Renal cortex interstitium (tissue), 11 donors: ENCODE data around the gene FAM227B. TPM values are rescaled to one million over a fixed set of nuclear protein-coding genes. Genes with fewer than 3 reads are reported as not detected.
A peak's percentile ranks its signal among the peaks of the same experiment; 100 is the strongest.

Source experiments
- DNase-seq, 11 donors: peaks; one replicate each; pipeline ENCODE4 v3.0.0-alpha.2; 2013; ENCODE audit warnings: low read depth in 9 of 11, low spot score in 4 of 11; ENCODE audit errors: extremely low read depth in 1 of 11
- polyA plus RNA-seq, 3 donors: library from polyadenylated mRNA; unstranded; fragments of 120-200 nt; gene quantifications; one replicate each; pipeline ENCODE4 v1.2.1, GENCODE V29; 2013; ENCODE audit not compliant: insufficient read length in 3 of 3

Gene FAM227B
- polyA plus RNA-seq, 3 donors: 14.8 to 18.5 (median 16.1) TPM

DNA sequence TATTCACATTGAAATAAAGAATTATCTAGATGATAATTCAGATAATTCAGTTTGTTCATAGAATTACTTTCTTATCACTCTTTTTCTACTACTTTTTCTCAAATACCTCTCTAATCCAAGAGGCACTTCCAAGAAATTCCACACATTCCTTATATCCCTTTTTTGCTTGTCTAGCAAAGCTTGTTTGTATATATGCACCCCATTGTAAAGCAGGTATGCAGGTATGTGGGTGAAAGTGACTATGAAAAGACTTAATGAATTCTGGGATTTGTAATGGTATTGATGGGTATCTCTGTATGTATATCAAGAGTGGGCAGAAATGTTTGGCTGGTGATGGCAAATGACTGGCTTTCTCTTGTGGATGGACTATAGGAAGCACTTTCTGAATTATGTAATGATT lies 291.7 kb downstream of the FAM227B start:
- DNase-seq: no peak

GRCh38 chr15:49327927-49328326 lies 292.7 kb downstream of the FAM227B start:
- no peak for DNase-seq

DNA sequence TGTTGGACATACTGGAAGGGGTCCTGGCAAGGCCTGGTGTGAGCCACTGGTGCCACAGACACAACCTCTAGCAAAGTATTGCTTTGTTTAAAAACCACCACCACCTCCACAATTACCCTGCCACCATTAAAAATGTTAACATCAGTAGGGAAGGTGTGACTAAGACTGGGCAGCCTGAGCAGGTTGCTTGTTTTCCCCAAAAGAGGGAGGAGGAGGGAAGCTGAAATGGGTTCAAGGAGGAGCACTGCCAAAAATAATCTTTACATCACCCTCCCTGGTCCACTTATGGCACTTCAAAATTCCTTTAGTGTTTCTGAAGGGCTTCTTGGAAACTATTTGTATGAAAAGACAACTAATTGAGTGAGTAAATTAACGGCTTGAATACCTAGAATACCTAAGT lies 297.4 kb downstream of the FAM227B start:
- DNase-seq: no peak

DNA sequence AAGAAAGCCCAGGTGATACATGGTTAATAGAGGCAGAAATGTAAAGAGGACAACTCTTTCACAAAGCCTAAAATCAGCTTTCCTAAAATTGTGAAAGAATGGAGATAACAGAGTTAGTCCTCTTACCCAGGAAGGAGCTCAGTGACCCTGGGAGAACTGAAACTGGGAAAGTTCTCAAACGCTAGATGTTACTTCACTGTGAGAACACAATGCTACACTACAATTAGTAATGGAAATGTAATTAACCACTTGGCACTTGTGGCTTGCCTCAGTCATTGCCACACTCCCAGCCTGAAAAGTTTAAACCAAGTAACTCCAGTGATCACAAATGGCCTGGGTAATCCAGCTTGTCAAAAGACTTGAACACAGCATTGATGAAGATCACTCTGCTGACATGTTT lies 300.3 kb downstream of the FAM227B start:
- no peak for DNase-seq

DNA sequence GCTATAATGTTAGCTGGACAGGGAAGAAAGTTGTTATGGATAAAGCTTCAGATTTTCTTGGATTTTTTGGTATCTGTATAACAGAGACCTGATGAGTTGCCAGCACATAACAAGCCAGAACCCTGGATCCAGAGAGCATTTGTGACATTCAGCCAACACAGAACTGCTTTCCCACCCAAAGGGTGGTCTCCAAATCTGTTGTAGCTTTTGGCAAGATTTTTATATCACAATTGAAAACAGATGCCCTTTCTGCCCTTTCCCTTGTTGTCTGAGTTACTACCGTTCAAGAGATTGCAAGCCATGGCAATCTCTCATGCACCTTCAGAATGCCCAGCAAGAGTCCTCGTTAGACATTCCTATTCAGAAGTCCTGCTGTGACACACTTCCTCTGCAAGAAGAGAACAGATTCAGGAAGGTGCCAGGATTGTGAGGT lies 305.2 kb downstream of the FAM227B start:
- no peak for DNase-seq

GRCh38 chr15:49314716-49315115 lies 305.9 kb downstream of the FAM227B start:
- no peak for DNase-seq

- DNase-seq: no peak
Observed at GRCh38 chr15:49313650-49314049, 307.0 kb downstream of the FAM227B start.

- no peak for DNase-seq
Observed at GRCh38 chr15:49309889-49310288, 310.7 kb downstream of the FAM227B start.

DNA sequence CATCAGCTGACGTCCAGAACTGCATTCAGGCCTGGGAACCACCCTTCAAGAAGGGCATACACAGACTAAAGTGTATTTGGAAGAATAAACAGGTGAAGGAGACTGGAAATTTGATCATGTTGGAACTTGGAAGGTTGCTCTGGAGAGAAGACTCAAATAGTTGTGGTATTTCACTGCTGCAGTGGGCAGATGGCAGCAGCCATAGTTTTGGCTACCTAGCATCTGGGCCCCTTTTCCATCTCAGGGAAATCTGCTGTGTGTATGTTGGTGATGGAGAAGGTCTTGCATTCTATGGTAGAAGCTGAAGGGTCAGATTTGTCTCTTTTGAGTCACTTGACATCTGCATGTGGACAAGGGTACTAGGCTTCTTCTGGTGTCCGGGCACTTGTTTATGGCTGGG lies 311.9 kb downstream of the FAM227B start:
- no peak for DNase-seq

DNA sequence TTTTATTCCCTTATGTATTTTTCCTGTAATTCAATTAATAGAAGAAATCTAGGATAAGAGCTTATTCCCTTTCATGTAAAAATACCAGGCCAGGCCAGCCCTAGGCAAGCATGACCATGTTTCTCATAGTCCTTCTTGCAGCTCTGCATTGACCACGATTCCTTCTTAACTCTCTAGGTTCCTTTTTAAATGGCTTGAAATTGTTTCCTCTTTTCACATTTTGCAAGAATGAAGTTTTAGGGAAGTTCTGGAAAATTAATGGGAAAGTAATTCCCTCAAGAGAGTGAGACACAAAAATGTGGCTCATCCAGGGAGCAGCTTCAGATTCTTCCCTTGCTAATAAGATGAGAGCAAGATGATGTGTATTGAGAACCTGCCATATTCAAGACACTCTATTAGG lies 314.1 kb downstream of the FAM227B start:
- DNase-seq: no peak

- DNase-seq: no peak
Observed at GRCh38 chr15:49303003-49303402, 317.6 kb downstream of the FAM227B start.

- no peak for DNase-seq
Observed at GRCh38 chr15:49301562-49301961, 319.1 kb downstream of the FAM227B start.

DNA sequence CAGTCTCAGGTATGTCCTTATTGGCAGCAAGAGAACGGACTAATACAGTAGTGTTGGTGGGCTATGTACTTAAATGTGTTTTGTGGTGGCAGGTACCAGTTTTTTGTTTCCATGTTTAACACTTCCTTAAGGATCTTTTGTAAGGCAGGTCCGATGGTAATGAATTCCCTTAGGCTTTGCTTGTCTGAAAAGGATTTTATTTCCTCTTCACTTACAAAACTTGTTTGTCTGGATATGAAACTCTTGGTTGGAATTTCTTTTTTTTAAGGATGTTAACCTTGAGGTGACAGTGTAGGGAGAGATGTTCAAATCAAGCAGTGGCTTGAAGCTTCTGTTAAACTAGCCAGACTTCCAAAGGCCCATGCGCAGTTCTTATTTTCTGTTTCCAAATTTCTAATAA lies 319.8 kb downstream of the FAM227B start:
- DNase-seq: no peak

GRCh38 chr15:49297584-49297983 lies 323.0 kb downstream of the FAM227B start:
- no peak for DNase-seq

GRCh38 chr15:49296258-49296657 lies 324.4 kb downstream of the FAM227B start:
- DNase-seq: no peak

DNA sequence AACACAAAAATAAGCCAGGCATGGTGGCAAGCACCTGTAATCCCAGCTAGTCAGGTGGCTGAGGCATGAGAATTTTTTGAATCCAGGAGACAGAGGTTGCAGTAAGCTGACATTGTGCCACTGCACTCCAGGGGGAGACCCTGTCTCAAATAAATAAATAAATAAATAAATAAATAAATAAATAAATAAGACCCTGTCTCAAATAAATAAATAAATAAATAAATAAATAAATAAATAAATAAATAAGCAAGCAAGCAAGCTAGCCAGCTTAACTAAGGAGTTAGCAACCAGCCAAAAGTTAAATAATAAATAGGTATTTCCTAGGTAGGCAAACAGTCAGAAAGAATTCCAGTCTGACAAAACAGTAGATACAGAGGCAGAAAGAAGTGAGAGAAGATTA lies 326.7 kb downstream of the FAM227B start:
- DNase-seq: no peak

DNA sequence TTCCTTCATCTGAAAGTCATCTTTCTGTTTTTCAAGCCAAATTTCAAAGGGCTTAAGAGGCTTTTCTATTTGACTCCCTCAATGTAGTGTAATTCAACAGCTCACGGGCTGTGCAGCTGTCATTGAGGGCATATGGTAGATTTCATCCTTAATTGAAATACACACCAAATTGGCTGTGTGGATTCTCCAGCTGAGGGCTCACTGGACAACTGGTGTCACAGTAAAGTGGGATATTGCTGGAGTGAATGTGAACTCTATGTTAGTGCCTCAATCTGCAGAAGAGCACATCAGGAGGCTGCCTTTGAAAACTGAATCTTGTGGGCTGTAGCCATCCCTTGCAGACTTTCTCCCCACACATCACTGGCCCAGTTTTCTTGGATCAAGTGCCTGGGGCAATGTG lies 330.4 kb downstream of the FAM227B start:
- peak in 4 of 11 donors; percentile 4 to 16 (median 12) for DNase-seq

DNA sequence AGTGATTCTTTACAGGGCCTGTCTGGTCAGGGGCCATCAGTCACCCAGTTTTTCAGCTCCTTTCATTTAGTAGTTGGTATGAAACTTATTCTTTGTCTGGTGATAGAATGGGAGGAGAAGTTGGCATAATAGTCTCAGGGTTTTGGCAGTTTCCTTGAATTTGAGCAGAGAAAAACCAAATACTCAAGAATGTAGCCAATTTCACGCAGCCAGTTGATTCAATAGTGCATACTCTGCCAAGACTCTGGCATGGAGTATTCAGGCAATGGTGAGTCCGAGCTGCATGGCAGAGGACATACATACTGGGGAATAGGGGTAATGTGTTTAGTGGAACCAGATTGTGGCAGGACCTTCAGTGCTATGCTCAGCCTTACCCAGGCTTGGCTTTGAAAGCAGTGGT lies 332.2 kb downstream of the FAM227B start:
- no peak for DNase-seq

- no peak for DNase-seq
Observed at GRCh38 chr15:49287481-49287880, 333.1 kb downstream of the FAM227B start.

DNA sequence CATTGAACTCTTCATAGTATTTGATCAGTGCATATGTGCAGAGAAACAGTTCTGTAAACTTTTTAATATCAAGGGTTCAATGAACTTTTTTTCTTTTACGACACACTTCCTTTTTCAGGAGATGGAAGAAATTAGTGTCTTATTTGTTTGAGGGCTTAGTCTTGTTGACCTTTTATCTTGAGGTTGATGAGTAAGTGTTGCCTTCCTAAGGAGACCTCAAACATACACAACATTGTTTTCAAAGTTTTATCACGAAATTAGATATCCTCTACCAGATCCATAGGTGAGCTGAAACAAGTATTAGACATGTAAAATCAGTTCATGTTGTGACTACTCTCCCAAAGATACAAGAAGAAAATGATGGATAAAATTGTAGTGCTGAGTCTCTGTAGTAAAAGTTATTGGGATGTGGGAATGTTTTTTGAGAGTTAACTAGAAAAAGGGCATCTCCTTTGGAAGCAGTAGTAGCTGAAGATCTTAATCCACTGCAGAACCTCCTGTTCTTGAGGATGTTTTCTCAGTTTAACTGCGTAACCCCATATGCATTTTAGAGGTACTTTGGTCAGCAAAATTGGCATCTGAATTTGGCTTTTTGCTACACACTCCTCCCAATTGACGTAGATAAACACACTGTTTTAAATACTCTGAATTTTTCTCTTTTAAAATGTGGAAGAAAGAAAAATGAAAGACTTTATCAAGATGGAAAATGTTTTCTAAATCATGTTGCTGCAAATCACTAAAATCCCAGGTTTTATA lies 333.8 kb downstream of the FAM227B start:
- DNase-seq: no peak

DNA sequence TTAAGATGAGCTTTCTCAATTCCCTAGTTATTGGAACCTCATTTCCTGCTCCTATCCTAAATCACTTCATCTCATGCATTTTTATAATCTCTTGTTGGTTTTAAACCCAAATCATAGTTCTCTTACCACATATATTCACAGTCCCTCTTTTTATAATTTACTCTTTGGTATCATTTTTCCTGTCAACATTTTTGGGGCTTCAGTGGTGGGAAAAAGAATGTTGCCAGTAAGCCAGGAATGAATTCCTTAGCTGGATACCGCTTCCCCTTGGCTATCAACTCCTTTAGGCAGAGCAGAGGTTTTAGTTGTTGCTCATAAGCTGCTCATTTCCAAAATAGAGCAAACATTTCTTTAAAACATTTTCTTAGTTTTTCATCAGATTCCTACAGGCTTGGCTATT lies 338.3 kb downstream of the FAM227B start:
- DNase-seq: no peak
